ENCODE data around the gene GPBP1L1.
"Not testable (repeated sequence)": the region's sequence is repeated elsewhere in the genome, so short reads cannot be mapped to it uniquely, and the experiment has no call there.

The GPBP1L1 gene, protein sequence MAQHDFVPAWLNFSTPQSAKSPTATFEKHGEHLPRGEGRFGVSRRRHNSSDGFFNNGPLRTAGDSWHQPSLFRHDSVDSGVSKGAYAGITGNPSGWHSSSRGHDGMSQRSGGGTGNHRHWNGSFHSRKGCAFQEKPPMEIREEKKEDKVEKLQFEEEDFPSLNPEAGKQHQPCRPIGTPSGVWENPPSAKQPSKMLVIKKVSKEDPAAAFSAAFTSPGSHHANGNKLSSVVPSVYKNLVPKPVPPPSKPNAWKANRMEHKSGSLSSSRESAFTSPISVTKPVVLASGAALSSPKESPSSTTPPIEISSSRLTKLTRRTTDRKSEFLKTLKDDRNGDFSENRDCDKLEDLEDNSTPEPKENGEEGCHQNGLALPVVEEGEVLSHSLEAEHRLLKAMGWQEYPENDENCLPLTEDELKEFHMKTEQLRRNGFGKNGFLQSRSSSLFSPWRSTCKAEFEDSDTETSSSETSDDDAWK

DNA sequence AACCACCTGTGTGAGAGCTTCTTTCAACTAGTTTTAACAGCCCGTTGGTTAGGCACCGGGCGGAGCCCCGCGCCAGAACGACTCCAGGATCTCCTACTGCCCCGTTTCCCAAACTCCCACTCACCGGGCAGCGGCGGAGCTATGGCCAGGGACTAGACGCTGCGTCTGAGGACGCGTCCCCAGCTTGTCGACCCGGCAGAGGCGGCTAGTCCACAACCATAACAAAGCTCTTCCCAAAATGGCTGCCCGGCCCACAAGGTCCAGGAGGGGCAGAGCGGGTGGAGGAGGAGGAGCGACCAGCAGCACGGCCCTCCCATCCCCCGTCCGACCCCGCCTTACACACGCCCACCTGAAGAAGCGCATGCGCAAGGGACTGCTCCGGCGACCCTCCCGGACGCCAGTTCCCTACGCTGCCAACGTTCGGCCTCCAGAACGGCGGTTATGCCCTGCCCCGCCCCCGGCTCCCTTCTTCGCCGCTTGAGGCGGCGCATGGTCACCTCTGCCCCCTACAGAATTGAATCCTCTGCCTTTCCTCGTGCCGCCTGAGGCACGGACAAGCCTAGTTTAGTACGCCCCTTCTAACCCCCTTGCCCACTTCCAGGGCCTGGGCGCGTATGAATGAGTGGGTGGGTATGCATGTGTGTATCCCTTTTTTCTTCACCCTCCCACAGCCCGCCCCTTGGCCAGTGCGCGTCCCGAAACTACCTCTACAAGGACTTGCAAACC, at the start of gene GPBP1L1:
TSS of gene GPBP1L1 (minus strand) at position 246 of the 726 bp plus-strand sequence. CDS start 27,446 bp downstream, outside the sequence.
- H3K4me3 ChIP-seq (ENCODE audit: low read depth, low read length), result peak within 1 kb of the TSS; percentile 99
- peak; percentile 95 for DNase-seq
- TF ChIP-seq, protein P1, sequence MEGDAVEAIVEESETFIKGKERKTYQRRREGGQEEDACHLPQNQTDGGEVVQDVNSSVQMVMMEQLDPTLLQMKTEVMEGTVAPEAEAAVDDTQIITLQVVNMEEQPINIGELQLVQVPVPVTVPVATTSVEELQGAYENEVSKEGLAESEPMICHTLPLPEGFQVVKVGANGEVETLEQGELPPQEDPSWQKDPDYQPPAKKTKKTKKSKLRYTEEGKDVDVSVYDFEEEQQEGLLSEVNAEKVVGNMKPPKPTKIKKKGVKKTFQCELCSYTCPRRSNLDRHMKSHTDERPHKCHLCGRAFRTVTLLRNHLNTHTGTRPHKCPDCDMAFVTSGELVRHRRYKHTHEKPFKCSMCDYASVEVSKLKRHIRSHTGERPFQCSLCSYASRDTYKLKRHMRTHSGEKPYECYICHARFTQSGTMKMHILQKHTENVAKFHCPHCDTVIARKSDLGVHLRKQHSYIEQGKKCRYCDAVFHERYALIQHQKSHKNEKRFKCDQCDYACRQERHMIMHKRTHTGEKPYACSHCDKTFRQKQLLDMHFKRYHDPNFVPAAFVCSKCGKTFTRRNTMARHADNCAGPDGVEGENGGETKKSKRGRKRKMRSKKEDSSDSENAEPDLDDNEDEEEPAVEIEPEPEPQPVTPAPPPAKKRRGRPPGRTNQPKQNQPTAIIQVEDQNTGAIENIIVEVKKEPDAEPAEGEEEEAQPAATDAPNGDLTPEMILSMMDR (IDR thresholded peaks at IDR 0.05; ENCODE audit: low read depth, low read length, missing control alignments), result no peak
- peak within 1 kb of the TSS; percentile 87 for H3K27ac ChIP-seq
- H3K36me3 ChIP-seq (replicated peaks), result peaks cover 3% of the 10 kb centered on the region
- no peaks in the 10 kb centered on the region for H3K27me3 ChIP-seq (replicated peaks)
- in situ Hi-C loops (cut with HindIII; ENCODE audit: low pct_ligation_motif_present, low sequenced_read_pairs), result no loop called here

- Histone ChIP-seq H3K36me3 (replicated peaks) (peaks cover 2% of the 10 kb centered on the region), H3K27me3 (replicated peaks) (no peaks in the 10 kb centered on the region), H3K27ac (no peak overlapping the region), H3K4me3 (ENCODE audit: low read depth, low read length) (no peak overlapping the region)
- no peak for DNase-seq
- TF ChIP-seq, protein P1 (IDR thresholded peaks at IDR 0.05; ENCODE audit: low read depth, low read length, missing control alignments), result no peak
- in situ Hi-C loops (cut with HindIII; ENCODE audit: low pct_ligation_motif_present, low sequenced_read_pairs), result no loop called here
These were observed 44.5 kb upstream of the GPBP1L1 start for GRCh38 chr1:45730780-45731319.

GRCh38 chr1:45730075-45730779, 43.9 kb upstream of the GPBP1L1 start:
- DNase-seq, result no peak
- in situ Hi-C loops (cut with HindIII; ENCODE audit: low pct_ligation_motif_present, low sequenced_read_pairs), result no loop called here
- Histone ChIP-seq H3K27me3 (replicated peaks) (no peaks in the 10 kb centered on the region), H3K36me3 (replicated peaks) (peaks cover 2% of the 10 kb centered on the region), H3K27ac (no peak overlapping the region), H3K4me3 (ENCODE audit: low read depth, low read length) (no peak overlapping the region)
- TF ChIP-seq, protein P1 (IDR thresholded peaks at IDR 0.05; ENCODE audit: low read depth, low read length, missing control alignments), result no peak

- H3K36me3 ChIP-seq (replicated peaks); H3K4me3 ChIP-seq (ENCODE audit: low read depth, low read length); in situ Hi-C loops (cut with HindIII; ENCODE audit: low pct_ligation_motif_present, low sequenced_read_pairs); DNase-seq; H3K27ac ChIP-seq; H3K27me3 ChIP-seq (replicated peaks): not testable (repeated sequence)
These were observed 39.7 kb upstream of the GPBP1L1 start for GRCh38 chr1:45726007-45726406.

- TF ChIP-seq, protein P1 (IDR thresholded peaks at IDR 0.05; ENCODE audit: low read depth, low read length, missing control alignments), result no peak
- no peak overlapping the region for H3K27ac ChIP-seq
- in situ Hi-C loops (cut with HindIII; ENCODE audit: low pct_ligation_motif_present, low sequenced_read_pairs), result no loop called here
- H3K36me3 ChIP-seq (replicated peaks), result peaks cover 2% of the 10 kb centered on the region
- H3K4me3 ChIP-seq (ENCODE audit: low read depth, low read length), result no peak overlapping the region
- DNase-seq, result no peak
- no peaks in the 10 kb centered on the region for H3K27me3 ChIP-seq (replicated peaks)
These were observed 37.1 kb upstream of the GPBP1L1 start for GRCh38 chr1:45723248-45723930.

Data from brain microvascular endothelial cell (primary cell).